Parathyroid adenoma (tissue), 2 donors: ENCODE measurements around the gene SLC23A2.

Experiments used
- H2AFZ ChIP-seq: fragments of 300-600 bp; sonication (generic); one replicate; pipeline ENCODE4 v1.7.0; 2017; ENCODE audit warnings: antibody characterized with exemption, mild to moderate bottlenecking
- H3K27ac ChIP-seq: fragments of 300-600 bp; sonication (generic); one replicate; pipeline ENCODE4 v1.7.0; 2017
- H3K27me3 ChIP-seq: fragments of 300-600 bp; sonication (generic); one replicate; pipeline ENCODE4 v1.7.0; 2017; ENCODE audit warnings: low read length; ENCODE audit not compliant: control insufficient read depth, insufficient read depth
- H3K36me3 ChIP-seq: fragments of 300-600 bp; sonication (generic); one replicate; pipeline ENCODE4 v1.7.0; 2017; ENCODE audit warnings: low read length; ENCODE audit not compliant: control insufficient read depth, insufficient read depth
- H3K4me1 ChIP-seq: fragments of 300-600 bp; sonication (generic); one replicate; pipeline ENCODE4 v1.7.0; 2017; ENCODE audit warnings: control low read depth
- H3K4me2 ChIP-seq: fragments of 300-600 bp; sonication (generic); one replicate; pipeline ENCODE4 v1.7.0; 2017; ENCODE audit warnings: low read length
- H3K4me3 ChIP-seq: fragments of 300-600 bp; sonication (generic); one replicate; pipeline ENCODE4 v1.7.0; 2017; ENCODE audit warnings: low read depth, low read length
- H3K79me2 ChIP-seq: fragments of 300-600 bp; sonication (generic); one replicate; pipeline ENCODE4 v1.7.0; 2017; ENCODE audit warnings: control low read depth
- H3K9ac ChIP-seq: fragments of 300-600 bp; sonication (generic); one replicate; pipeline ENCODE4 v1.7.0; 2017; ENCODE audit warnings: mild to moderate bottlenecking
- H3K9me3 ChIP-seq: fragments of 300-600 bp; sonication (generic); one replicate; pipeline ENCODE4 v1.7.0; 2017; ENCODE audit warnings: low read length; ENCODE audit not compliant: control insufficient read depth
- TF ChIP-seq, protein P1 (sequence below): fragments of 300-600 bp; sonication (generic); IDR thresholded peaks from one replicate; pipeline ENCODE4 v1.7.0; 2017; ENCODE audit warnings: antibody characterized with exemption, mild to moderate bottlenecking
- donor health status: primary hyperparathyroidism.

Gene SLC23A2

GRCh38 chr20:4893709-4894108, 107.6 kb downstream of the SLC23A2 start:
- Histone ChIP-seq H3K27me3 (no peaks in the 10 kb centered on the region), H3K27ac (no peak overlapping the region), H3K4me2 (no peak overlapping the region), H3K9ac (no peak overlapping the region), H3K36me3 (no peaks in the 10 kb centered on the region), H3K79me2 (peaks cover 10% of the 10 kb centered on the region), H3K4me1 (no peaks in the 10 kb centered on the region), H3K4me3 (no peak overlapping the region), H2AFZ (no peak overlapping the region), H3K9me3 (no peaks in the 10 kb centered on the region)
- TF ChIP-seq, protein P1, sequence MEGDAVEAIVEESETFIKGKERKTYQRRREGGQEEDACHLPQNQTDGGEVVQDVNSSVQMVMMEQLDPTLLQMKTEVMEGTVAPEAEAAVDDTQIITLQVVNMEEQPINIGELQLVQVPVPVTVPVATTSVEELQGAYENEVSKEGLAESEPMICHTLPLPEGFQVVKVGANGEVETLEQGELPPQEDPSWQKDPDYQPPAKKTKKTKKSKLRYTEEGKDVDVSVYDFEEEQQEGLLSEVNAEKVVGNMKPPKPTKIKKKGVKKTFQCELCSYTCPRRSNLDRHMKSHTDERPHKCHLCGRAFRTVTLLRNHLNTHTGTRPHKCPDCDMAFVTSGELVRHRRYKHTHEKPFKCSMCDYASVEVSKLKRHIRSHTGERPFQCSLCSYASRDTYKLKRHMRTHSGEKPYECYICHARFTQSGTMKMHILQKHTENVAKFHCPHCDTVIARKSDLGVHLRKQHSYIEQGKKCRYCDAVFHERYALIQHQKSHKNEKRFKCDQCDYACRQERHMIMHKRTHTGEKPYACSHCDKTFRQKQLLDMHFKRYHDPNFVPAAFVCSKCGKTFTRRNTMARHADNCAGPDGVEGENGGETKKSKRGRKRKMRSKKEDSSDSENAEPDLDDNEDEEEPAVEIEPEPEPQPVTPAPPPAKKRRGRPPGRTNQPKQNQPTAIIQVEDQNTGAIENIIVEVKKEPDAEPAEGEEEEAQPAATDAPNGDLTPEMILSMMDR = no peak

DNA sequence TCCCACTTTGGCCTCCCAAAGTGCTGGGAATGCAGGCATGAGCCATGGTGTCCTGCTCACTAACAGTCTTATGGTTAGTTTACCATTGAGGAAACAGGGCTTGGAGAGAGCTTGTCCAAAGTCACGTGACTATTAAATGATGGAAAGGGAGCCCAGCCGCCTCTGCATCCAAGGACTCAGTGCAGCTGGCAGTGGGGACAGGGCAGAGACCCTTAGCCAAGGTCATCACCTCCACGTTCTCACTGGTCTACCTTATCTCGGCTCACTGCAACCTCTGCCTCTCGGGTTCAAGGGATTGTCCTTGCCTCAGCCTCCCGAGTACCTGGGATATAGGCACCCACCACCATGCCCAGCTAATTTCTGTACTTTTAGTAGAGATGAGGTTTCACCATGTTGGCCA, 109.3 kb downstream of the SLC23A2 start:
- no peak overlapping the region for H3K4me3 ChIP-seq
- H3K79me2 ChIP-seq = no peaks in the 10 kb centered on the region
- H3K27me3 ChIP-seq = no peaks in the 10 kb centered on the region
- no peak overlapping the region for H3K9ac ChIP-seq
- no peak overlapping the region for H2AFZ ChIP-seq
- H3K4me2 ChIP-seq = no peak overlapping the region
- TF ChIP-seq, protein P1 = no peak
- H3K9me3 ChIP-seq = no peaks in the 10 kb centered on the region
- no peaks in the 10 kb centered on the region for H3K36me3 ChIP-seq
- no peaks in the 10 kb centered on the region for H3K4me1 ChIP-seq
- H3K27ac ChIP-seq = no peak overlapping the region

GRCh38 chr20:4891190-4891763, 110.0 kb downstream of the SLC23A2 start:
- Histone ChIP-seq H3K4me2 (no peak overlapping the region), H3K36me3 (no peaks in the 10 kb centered on the region)

DNA sequence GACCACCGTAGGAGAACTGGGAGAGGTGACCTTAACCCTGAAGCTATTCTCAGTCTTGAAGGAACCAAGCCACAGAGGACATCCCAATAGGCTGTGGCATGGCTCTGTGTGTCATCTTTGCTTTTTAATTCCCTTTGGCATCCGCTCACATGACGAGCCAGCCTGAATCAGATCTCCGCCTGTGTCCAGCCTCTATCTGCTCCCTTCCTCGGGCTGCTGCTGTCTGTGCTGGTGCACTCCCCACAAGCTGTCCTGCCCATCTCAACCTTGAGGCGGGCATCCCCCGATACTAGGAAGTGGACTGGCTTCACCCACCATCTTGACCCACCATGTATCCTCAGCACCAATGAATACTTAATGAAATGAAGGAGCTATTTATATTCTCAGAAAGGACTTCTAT, 111.9 kb downstream of the SLC23A2 start:
- H3K4me2 ChIP-seq = no peak overlapping the region
- H3K79me2 ChIP-seq = no peaks in the 10 kb centered on the region
- no peak overlapping the region for H3K4me3 ChIP-seq
- TF ChIP-seq, protein P1 = no peak
- no peak overlapping the region for H2AFZ ChIP-seq
- H3K4me1 ChIP-seq = no peaks in the 10 kb centered on the region
- no peaks in the 10 kb centered on the region for H3K27me3 ChIP-seq
- no peak overlapping the region for H3K27ac ChIP-seq
- no peaks in the 10 kb centered on the region for H3K9me3 ChIP-seq
- no peaks in the 10 kb centered on the region for H3K36me3 ChIP-seq
- no peak overlapping the region for H3K9ac ChIP-seq

More at GRCh38 chr20:4891190-4891763, 110.0 kb downstream of the SLC23A2 start:
- no peaks in the 10 kb centered on the region for H3K4me1 ChIP-seq
- TF ChIP-seq, protein P1 = no peak
- no peak overlapping the region for H2AFZ ChIP-seq
- no peak overlapping the region for H3K4me3 ChIP-seq
- H3K27me3 ChIP-seq = no peaks in the 10 kb centered on the region
- no peaks in the 10 kb centered on the region for H3K79me2 ChIP-seq
- H3K9me3 ChIP-seq = no peaks in the 10 kb centered on the region
- H3K9ac ChIP-seq = no peak overlapping the region
- no peak overlapping the region for H3K27ac ChIP-seq

DNA sequence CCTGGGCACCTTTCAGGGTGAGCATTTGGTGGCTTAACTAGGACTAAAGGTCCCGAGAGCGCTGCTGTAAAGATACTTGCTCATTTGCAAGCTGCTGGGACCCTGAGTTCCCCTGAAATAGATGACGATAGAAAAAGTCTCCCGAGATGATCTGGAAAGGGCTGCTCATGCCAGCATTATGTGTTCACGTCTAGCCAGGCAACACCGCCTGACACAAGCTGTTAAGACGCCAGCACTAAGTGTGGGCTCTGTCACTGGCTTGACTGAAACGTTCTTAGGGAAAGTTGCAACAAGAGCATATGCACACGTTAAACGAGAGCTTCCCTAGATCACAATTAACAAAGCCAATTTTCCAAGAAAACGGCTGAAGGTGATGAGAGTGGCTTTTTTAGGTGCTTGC, 113.7 kb downstream of the SLC23A2 start:
- H3K4me2 ChIP-seq = no peak overlapping the region
- TF ChIP-seq, protein P1 = no peak

More for the DNA sequence above, 113.7 kb downstream of the SLC23A2 start:
- Histone ChIP-seq H3K27me3 (no peaks in the 10 kb centered on the region), H2AFZ (no peak overlapping the region), H3K9me3 (no peaks in the 10 kb centered on the region), H3K4me3 (no peak overlapping the region), H3K27ac (no peak overlapping the region), H3K79me2 (no peaks in the 10 kb centered on the region), H3K4me1 (no peaks in the 10 kb centered on the region), H3K36me3 (no peaks in the 10 kb centered on the region), H3K9ac (no peak overlapping the region)
